KOPT-K1 (cell line): Measurements from ENCODE around the gene TSPYL2.

Experiments used
- H3K27ac ChIP-seq: fragments of 200-600 bp; sonication (generic); 2 replicates; pipeline ENCODE4 v1.5.1; 2016; ENCODE audit warnings: antibody characterized with exemption, mild to moderate bottlenecking, low read depth, low read length; ENCODE audit not compliant: poor library complexity, severe bottlenecking
- H3K36me3 ChIP-seq: fragments of 200-600 bp; sonication (generic); 2 replicates; pipeline ENCODE4 v1.5.1; 2017; ENCODE audit warnings: antibody characterized with exemption, mild to moderate bottlenecking, low read length, moderate library complexity; ENCODE audit not compliant: insufficient read depth
- H3K9me3 ChIP-seq: fragments of 200-600 bp; sonication (generic); 2 replicates; pipeline ENCODE4 v1.5.1; 2017; ENCODE audit warnings: antibody characterized with exemption, low read length, mild to moderate bottlenecking; ENCODE audit not compliant: insufficient read depth, poor library complexity, severe bottlenecking

TSPYL2 gene

DNA sequence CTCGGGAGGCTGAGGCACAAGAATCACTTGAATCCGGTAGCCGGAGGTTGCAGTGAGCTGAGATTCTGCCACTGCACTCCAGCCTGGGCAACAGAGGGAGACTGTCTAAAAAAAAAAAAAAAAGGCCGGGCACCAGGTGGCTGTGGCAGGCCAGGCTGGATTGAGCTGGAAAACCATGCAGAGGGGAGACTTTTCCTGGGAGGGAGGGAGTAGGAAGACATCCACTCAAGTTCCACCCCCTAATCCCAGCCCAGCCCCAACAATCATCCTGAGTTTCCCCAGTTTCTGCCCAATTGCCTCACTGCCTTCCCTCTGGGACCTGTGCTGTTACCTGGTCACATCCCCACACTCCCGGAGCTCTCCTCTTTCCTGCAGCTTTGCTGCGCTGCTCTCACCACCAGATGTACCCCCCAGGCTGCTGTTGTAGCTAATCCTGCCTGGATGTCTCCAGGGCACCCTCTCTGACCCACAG lies 9.0 kb upstream of the TSPYL2 start:
- no peaks in the 10 kb centered on the region for H3K9me3 ChIP-seq
- no peak overlapping the region for H3K27ac ChIP-seq
- no peaks in the 10 kb centered on the region for H3K36me3 ChIP-seq

DNA sequence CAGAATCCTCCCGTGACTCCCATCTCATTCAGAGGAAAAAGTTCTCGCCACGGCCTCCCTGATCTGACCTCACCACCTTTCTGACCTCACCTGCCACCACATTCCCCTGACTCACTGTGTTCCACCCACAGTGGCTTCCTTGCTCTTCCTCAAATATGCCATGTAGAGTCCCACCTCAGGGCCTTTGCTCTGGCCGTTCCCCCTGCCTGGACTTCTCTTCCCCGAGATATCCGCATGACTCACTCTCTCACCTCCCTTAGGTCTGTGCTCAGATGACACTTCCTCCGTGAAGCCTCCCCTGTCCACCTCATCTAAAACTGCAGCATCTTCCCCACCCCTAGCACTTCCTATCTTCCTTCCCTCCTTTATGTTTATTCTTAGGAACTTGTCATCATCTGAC lies 7.2 kb upstream of the TSPYL2 start:
- Histone ChIP-seq H3K9me3 (no peaks in the 10 kb centered on the region), H3K36me3 (no peaks in the 10 kb centered on the region), H3K27ac (no peak overlapping the region)

DNA sequence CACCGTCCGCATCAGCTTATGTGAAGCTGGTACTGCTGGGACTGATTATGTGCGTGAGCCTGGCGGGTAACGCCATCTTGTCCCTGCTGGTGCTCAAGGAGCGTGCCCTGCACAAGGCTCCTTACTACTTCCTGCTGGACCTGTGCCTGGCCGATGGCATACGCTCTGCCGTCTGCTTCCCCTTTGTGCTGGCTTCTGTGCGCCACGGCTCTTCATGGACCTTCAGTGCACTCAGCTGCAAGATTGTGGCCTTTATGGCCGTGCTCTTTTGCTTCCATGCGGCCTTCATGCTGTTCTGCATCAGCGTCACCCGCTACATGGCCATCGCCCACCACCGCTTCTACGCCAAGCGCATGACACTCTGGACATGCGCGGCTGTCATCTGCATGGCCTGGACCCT lies 5.5 kb upstream of the TSPYL2 start:
- Histone ChIP-seq H3K36me3 (no peaks in the 10 kb centered on the region), H3K27ac (no peak overlapping the region), H3K9me3 (no peaks in the 10 kb centered on the region)

DNA sequence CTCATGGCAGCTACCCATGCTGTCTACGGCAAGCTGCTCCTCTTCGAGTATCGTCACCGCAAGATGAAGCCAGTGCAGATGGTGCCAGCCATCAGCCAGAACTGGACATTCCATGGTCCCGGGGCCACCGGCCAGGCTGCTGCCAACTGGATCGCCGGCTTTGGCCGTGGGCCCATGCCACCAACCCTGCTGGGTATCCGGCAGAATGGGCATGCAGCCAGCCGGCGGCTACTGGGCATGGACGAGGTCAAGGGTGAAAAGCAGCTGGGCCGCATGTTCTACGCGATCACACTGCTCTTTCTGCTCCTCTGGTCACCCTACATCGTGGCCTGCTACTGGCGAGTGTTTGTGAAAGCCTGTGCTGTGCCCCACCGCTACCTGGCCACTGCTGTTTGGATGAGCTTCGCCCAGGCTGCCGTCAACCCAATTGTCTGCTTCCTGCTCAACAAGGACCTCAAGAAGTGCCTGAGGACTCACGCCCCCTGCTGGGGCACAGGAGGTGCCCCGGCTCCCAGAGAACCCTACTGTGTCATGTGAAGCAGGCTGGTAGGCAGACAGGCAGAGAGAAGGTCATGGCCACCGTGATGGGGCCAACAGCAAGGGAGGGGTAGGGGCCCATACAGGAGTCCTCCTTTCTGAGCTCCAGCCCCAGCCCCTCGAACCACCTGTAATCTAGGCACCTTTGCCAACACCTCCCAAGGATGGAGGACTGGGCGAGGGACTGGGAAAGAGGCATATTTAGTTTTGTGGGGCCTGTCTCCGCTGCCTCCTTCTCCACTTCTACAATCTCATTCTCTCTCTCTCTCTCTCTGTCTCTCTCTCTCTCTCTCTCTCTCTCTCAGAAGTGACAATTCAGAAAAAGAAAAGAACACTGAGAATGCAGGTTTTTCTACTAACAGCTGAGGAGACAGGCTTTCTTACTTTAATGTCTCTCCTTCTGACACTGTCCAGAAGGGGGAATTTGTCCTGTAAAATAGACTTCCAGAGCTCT lies 4.7 kb upstream of the TSPYL2 start:
- H3K36me3 ChIP-seq: no peaks in the 10 kb centered on the region
- no peaks in the 10 kb centered on the region for H3K9me3 ChIP-seq
- no peak overlapping the region for H3K27ac ChIP-seq

DNA sequence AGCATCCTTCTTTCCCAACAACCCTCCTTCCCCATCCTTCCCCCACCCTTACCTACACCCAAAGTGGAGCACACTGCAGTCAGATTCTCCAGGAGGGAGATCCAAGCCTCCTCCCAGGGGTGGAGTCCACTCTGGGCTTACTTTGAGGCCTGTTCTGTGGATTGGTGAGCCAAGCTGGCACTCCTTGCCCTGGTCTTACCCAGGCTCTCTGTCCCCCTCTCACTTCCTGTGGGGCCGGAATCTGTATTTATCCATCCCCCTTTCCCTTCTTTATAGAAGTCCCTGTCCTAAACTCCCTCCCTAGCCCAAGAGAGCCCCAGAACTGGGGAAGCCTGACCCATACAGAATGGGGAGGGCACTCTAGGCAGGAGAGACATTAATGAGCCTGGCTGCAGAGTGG lies 3.2 kb upstream of the TSPYL2 start:
- H3K36me3 ChIP-seq: no peaks in the 10 kb centered on the region
- H3K27ac ChIP-seq: no peak overlapping the region
- H3K9me3 ChIP-seq: no peaks in the 10 kb centered on the region

DNA sequence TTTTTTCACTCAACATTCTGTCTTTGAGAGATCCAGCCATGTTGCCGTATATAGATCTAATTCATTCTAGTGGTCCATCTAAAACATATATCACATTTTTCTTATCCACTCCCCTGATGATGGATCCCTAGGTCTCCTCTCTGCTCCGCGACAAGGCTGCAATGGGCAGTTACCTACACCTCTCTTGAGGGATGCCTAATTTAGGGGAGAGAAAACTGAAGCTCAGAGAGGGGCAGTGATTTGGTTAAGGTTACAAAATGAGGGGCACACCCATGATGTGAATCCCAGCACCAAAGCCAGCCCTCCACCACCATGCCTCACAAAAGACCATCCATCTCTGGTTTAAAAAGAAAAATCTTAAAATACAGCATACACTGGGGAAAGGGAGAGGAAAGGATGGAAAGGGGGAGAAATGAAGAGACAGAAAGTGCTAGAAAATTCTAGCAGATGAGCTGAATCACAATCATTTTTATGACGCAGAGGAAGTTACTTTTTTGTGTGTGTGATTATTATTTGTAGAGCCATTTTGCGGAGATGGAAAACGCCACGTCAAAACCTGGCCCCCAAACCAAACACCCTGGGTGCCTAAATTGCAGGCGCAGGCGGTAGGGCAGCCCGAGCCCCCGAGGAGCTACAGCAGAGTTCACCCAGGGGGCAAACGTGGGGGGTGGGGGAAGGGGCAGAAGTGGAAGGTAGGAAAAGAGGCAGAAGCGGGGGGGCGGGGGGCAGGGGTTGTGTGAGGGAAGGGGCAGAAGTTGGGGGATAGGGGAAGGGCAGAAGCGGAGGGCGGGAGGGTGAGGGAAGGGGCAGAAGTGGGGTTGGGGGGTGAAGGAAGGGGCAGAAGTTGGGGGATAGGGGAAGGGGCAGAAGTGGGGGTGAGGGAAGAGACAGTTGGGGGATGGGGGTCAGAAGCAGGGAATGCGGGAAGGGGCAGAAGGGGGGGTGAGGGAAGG lies 1.3 kb upstream of the TSPYL2 start:
- no peaks in the 10 kb centered on the region for H3K9me3 ChIP-seq
- H3K27ac ChIP-seq: no peak overlapping the region
- H3K36me3 ChIP-seq: peaks cover 13% of the 10 kb centered on the region

DNA sequence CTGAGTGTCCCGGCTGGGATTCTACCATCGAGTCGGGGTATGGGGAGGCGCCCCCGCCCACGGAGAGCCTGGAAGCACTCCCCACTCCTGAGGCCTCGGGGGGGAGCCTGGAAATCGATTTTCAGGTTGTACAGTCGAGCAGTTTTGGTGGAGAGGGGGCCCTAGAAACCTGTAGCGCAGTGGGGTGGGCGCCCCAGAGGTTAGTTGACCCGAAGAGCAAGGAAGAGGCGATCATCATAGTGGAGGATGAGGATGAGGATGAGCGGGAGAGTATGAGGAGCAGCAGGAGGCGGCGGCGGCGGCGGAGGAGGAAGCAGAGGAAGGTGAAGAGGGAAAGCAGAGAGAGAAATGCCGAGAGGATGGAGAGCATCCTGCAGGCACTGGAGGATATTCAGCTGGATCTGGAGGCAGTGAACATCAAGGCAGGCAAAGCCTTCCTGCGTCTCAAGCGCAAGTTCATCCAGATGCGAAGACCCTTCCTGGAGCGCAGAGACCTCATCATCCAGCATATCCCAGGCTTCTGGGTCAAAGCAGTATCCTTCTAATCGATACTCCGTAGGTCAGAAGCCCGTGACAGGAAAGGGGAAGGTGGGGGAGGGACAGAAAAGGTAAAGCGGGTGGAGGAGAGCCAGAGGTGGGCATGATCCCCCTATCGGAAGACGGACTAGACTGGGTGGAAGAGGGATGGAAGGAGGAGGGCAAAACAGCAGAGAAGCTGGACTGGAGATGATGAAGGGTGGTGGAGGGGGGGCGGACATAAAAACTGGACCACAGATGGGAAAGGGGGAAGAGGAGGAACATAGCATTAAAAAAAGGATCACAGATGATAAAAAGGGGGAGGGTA lies 828 bp downstream of the TSPYL2 start:
- H3K9me3 ChIP-seq: no peaks in the 10 kb centered on the region
- peaks cover 31% of the 10 kb centered on the region for H3K36me3 ChIP-seq
- peak overlapping the region; percentile 48 for H3K27ac ChIP-seq

DNA sequence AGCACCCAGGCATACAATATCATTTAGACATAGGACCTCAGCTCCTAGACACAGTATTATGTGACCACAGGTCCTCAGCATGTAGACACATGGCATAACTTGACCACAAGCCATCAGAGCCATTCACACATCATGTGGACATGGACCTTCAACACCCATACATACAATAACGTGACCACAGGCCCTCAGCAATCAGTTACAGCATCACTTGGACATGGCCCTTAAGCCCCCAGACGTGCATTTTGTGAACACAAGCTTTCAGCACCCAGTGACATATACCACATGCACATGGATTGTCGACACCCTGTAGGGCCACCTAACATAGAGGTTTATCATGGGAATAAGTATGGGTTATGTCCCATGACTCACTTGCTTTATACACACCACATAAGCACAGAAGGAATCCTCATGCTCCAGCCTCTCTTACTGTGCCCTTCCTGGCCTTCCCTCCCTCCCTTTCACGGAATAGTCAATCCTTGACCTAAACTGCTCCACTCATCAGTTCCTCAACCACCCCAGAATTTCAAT lies 1.9 kb downstream of the TSPYL2 start:
- Histone ChIP-seq H3K36me3 (peaks cover 31% of the 10 kb centered on the region), H3K27ac (no peak overlapping the region), H3K9me3 (no peaks in the 10 kb centered on the region)

DNA sequence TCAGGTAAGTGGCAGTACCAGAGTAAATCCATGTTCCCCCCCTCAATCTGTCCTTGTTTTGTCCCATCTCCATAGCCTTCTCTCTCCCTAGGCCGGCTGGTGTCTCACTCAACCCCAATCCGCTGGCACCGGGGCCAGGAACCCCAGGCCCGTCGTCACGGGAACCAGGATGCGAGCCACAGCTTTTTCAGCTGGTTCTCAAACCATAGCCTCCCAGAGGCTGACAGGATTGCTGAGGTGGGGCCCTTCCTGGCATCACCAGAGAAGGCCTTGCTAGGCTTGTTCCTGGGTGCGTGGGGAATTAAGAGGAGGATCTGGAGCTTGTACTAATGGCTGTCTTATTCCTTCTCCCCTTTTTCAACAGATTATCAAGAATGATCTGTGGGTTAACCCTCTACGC lies 2.7 kb downstream of the TSPYL2 start:
- H3K9me3 ChIP-seq: no peaks in the 10 kb centered on the region
- peaks cover 31% of the 10 kb centered on the region for H3K36me3 ChIP-seq
- no peak overlapping the region for H3K27ac ChIP-seq

DNA sequence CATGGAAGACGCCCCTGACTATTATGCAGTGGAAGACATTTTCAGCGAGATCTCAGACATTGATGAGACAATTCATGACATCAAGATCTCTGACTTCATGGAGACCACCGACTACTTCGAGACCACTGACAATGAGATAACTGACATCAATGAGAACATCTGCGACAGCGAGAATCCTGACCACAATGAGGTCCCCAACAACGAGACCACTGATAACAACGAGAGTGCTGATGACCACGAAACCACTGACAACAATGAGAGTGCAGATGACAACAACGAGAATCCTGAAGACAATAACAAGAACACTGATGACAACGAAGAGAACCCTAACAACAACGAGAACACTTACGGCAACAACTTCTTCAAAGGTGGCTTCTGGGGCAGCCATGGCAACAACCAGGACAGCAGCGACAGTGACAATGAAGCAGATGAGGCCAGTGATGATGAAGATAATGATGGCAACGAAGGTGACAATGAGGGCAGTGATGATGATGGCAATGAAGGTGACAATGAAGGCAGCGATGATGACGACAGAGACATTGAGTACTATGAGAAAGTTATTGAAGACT lies 3.6 kb downstream of the TSPYL2 start:
- Histone ChIP-seq H3K27ac (no peak overlapping the region), H3K9me3 (no peaks in the 10 kb centered on the region), H3K36me3 (peaks cover 31% of the 10 kb centered on the region)

DNA sequence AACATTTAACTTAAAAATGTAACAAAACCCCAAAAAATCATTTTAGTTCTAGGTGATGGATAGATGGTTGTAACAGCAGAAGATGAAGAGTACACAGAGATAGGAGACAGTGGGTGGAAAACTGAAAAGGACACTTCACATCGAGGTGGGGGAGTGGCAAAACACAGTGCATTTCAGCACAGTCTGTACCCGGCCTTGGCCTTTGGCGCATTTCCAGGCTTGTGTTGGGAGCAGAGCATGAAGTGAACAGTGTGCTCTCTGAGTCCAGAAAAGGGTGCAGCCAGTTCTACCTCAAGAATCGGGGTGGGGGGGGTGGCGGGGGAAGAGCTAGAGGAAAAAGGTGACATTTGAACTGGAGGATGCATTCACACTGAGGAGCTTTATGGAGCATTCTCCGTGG lies 4.3 kb downstream of the TSPYL2 start:
- Histone ChIP-seq H3K36me3 (peaks cover 31% of the 10 kb centered on the region), H3K27ac (no peak overlapping the region), H3K9me3 (no peaks in the 10 kb centered on the region)

DNA sequence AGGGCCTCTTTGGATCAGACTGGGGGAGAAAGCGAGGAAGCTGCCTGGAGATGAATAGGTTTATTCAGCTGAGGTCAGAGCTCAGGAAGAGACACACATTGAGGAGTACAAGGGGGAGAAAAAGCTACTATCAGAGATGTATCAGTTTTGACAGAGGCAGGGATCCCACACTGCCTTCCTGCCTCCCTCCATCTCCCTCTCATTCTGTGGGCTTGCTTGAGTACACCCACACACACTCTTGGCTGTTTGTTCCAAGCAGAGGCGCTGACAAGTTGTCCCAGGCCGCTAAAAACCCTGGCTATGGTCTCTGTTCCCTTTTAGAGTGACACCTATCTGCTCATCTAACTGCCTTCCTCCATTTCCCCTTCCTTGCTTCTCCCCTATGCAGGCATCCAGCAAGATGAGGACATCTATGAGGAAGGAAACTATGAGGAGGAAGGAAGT lies 5.2 kb downstream of the TSPYL2 start:
- Histone ChIP-seq H3K9me3 (no peaks in the 10 kb centered on the region), H3K27ac (no peak overlapping the region), H3K36me3 (peaks cover 31% of the 10 kb centered on the region)

DNA sequence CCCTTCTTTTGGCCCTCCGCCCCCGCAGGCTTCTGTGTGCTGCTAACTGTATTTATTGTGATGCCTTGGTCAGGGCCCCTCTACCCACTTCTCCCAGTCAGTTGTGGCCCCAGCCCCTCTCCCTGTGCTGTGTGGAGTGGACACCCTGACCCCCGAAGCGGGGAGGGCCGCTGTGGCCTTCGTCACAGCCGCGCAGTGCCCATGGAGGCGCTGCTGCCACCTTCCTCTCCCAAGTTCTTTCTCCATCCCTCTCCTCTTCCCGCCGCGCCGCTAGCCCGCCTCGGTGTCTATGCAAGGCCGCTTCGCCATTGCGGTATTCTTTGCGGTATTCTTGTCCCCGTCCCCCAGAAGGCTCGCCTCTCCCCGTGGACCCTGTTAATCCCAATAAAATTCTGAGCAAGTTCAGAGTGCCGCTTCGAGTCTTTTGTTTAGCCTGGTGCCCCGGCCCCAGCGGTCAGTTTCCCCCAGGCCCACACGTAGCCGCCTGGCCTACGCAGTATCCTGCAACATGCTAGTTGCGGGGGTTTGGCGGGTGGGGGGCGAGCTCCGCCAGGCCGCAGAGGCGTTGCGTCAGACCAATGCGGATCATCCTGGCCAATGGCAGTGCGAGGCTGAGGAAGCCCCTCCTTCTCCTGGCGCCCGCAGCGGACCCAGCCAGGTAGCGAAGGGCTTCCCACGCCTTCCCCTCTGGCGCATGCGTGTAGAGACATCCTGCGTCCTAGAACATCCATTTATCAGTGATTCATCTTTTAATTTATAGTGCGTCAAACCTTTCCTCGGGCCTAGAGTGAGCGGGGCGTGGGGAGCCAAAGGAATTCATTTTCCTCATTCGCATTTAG lies 6.2 kb downstream of the TSPYL2 start:
- Histone ChIP-seq H3K27ac (no peak overlapping the region), H3K9me3 (no peaks in the 10 kb centered on the region), H3K36me3 (peaks cover 31% of the 10 kb centered on the region)
